Mesothelial cell of epicardium (in vitro differentiated cells): Measurements from ENCODE around the gene OR10W1. TPM values are rescaled to one million over a fixed set of nuclear protein-coding genes. Genes with fewer than 3 reads are reported as not detected.

Experiments used
- DNase-seq, 2 experiments: peaks; one replicate each; pipeline ENCODE4 v3.0.0; 2021; ENCODE audit warnings: low spot score in 2 of 2; ENCODE audit not compliant: unreplicated experiment in 2 of 2
- H3K27ac Mint-ChIP-seq: 2 replicates; pipeline ENCODE4 v1.8.0; 2021; ENCODE audit warnings: mixed read lengths
- H3K27me3 Mint-ChIP-seq: 2 replicates; pipeline ENCODE4 v1.8.0; 2021; ENCODE audit warnings: low read depth, mixed read lengths
- H3K36me3 Mint-ChIP-seq: 2 replicates; pipeline ENCODE4 v1.8.0; 2021; ENCODE audit warnings: mixed read lengths
- H3K4me1 Mint-ChIP-seq: 2 replicates; pipeline ENCODE4 v1.8.0; 2021; ENCODE audit warnings: mixed read lengths
- H3K4me3 Mint-ChIP-seq: 2 replicates; pipeline ENCODE4 v1.8.0; 2021; ENCODE audit warnings: mild to moderate bottlenecking, moderate library complexity, mixed read lengths
- H3K9me3 Mint-ChIP-seq: 2 replicates; pipeline ENCODE4 v1.8.0; 2021; ENCODE audit warnings: mixed read lengths
- CTCF ChIP-seq: fragments of 200-600 bp; sonication (generic); IDR thresholded peaks from one replicate; pipeline ENCODE4 v1.5.0; 2021; ENCODE audit warnings: antibody characterized with exemption; ENCODE audit not compliant: unreplicated experiment
- total RNA-seq: library from RNA; stranded (reverse); gene quantifications from 3 replicates; pipeline ENCODE4 v1.2.1, GENCODE V29; 2021

OR10W1 gene
- total RNA-seq, 1 donor from 2014 or later: not detected

DNA sequence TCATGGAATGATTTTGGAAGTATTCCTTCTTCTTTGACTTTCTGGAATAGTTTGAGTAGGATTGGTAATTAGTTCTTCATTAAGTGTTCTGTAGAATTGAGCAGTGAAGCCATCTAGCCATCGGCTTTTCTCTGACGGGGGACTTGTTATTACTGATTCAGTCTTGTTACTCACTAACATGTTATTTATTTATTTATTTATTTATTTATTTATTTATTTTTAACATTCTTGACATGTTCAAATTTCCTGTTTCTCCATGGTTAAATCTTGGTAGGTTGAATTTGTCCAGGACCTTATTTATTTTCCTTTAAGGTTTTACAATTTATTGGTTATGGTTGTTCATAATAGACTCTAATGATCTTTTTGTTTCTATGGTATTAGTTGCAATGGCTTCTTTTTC lies 24.1 kb downstream of the OR10W1 start:
- no peaks in the 10 kb centered on the region for H3K36me3 Mint-ChIP-seq
- no peaks in the 10 kb centered on the region for H3K4me1 Mint-ChIP-seq
- no peaks in the 10 kb centered on the region for H3K27me3 Mint-ChIP-seq
- H3K9me3 Mint-ChIP-seq: peaks cover 56% of the 10 kb centered on the region
- DNase-seq: no peak
- TF ChIP-seq CTCF: no peak
- no peak overlapping the region for H3K4me3 Mint-ChIP-seq
- H3K27ac Mint-ChIP-seq: no peak overlapping the region

- TF ChIP-seq CTCF: no peak
- H3K4me3 Mint-ChIP-seq: no peak overlapping the region
- no peaks in the 10 kb centered on the region for H3K36me3 Mint-ChIP-seq
- H3K9me3 Mint-ChIP-seq: no peaks in the 10 kb centered on the region
- DNase-seq: no peak
- no peaks in the 10 kb centered on the region for H3K4me1 Mint-ChIP-seq
- H3K27ac Mint-ChIP-seq: no peak overlapping the region
- no peaks in the 10 kb centered on the region for H3K27me3 Mint-ChIP-seq
Observed at GRCh38 chr11:58227956-58228615, 40.0 kb downstream of the OR10W1 start.

- H3K36me3 Mint-ChIP-seq: no peaks in the 10 kb centered on the region
- no peaks in the 10 kb centered on the region for H3K4me1 Mint-ChIP-seq
- no peaks in the 10 kb centered on the region for H3K9me3 Mint-ChIP-seq
- DNase-seq: no peak
- H3K4me3 Mint-ChIP-seq: no peak overlapping the region
- no peaks in the 10 kb centered on the region for H3K27me3 Mint-ChIP-seq
- no peak for TF ChIP-seq CTCF
- no peak overlapping the region for H3K27ac Mint-ChIP-seq
Observed at GRCh38 chr11:58222721-58223120, 45.3 kb downstream of the OR10W1 start.

Other genes starting within 250 kb of the OR10W1 start
- not detected in 3 replicates for gene OR9Q1, start 244.4 kb downstream of the OR10W1 start, total RNA-seq
- gene OR6Q1, start 237.3 kb downstream of the OR10W1 start, total RNA-seq: not detected in 3 replicates
- gene OR9I1, start 142.7 kb downstream of the OR10W1 start, total RNA-seq: not detected in 3 replicates
- gene OR9Q2, start 79.2 kb downstream of the OR10W1 start, total RNA-seq: not detected in 3 replicates
- gene OR1S2, start 64.1 kb downstream of the OR10W1 start, total RNA-seq: not detected in 3 replicates
- gene OR1S1, start 55.5 kb downstream of the OR10W1 start, total RNA-seq: not detected in 3 replicates
- gene OR10Q1, start 39.3 kb downstream of the OR10W1 start, total RNA-seq: not detected in 3 replicates
- gene OR5B17, start 90.8 kb upstream of the OR10W1 start, total RNA-seq: not detected in 3 replicates
- gene OR5B3, start 138.6 kb upstream of the OR10W1 start, total RNA-seq: not detected in 3 replicates
- gene OR5B2, start 159.9 kb upstream of the OR10W1 start, total RNA-seq: not detected in 3 replicates
- not detected in 3 replicates for gene OR5B12, start 174.0 kb upstream of the OR10W1 start, total RNA-seq
- not detected in 3 replicates for gene OR5B21, start 239.8 kb upstream of the OR10W1 start, total RNA-seq